Hepatocyte (in vitro differentiated cells): ENCODE measurements around the gene TMOD1.

Experiments
- CTCF ChIP-seq: fragments of 200-600 bp; sonication (generic); IDR thresholded peaks from 2 replicates; pipeline ENCODE4 v1.5.1; 2016; ENCODE audit warnings: antibody characterized with exemption, mild to moderate bottlenecking; ENCODE audit not compliant: poor library complexity
- EZH2 ChIP-seq: fragments of 200-600 bp; sonication (generic); IDR thresholded peaks from 2 replicates; pipeline ENCODE4 v1.6.1; 2016; ENCODE audit warnings: antibody characterized with exemption, mild to moderate bottlenecking, borderline replicate concordance

GRCh38 chr9:97516111-97516510, 14.6 kb downstream of the TMOD1 start:
- TF ChIP-seq CTCF (no peak), EZH2 (no peak)
